MV-4-11 (cell line): ENCODE measurements around the gene TSSK2.

Experiments
- DNase-seq: peaks from one replicate; lab custom pipeline; 2025; lab: John Stamatoyannopoulos, UW

The TSSK2 gene

GRCh38 chr22:19172213-19173046 is 41.3 kb downstream of the TSSK2 start:
- no peak for DNase-seq

- no peak for DNase-seq
Measured at GRCh38 chr22:19173047-19174035, 42.2 kb downstream of the TSSK2 start.

GRCh38 chr22:19174106-19175025 is 43.3 kb downstream of the TSSK2 start:
- DNase-seq: peak; percentile 81

- DNase-seq: no peak
Measured at GRCh38 chr22:19175026-19175601, 44.0 kb downstream of the TSSK2 start.

- no peak for DNase-seq
Measured at GRCh38 chr22:19175602-19176174, 44.6 kb downstream of the TSSK2 start.

- DNase-seq: no peak
Measured at GRCh38 chr22:19176175-19176643, 45.1 kb downstream of the TSSK2 start.

GRCh38 chr22:19176732-19177131 is 45.6 kb downstream of the TSSK2 start:
- no peak for DNase-seq

- no peak for DNase-seq
Measured at GRCh38 chr22:19177164-19178064, 46.3 kb downstream of the TSSK2 start.

GRCh38 chr22:19178065-19178656 is 47.1 kb downstream of the TSSK2 start:
- no peak for DNase-seq

- peak; percentile 71 for DNase-seq
Measured at GRCh38 chr22:19178657-19179496, 47.8 kb downstream of the TSSK2 start, which contains the start of gene SLC25A1. Gene SLC25A1, minus strand, starts transcription at chr22:19178736. Its CDS starts 63 bp downstream, at chr22:19178673.

GRCh38 chr22:19179497-19180048 is 48.5 kb downstream of the TSSK2 start:
- peak; percentile 62 for DNase-seq

- no peak for DNase-seq
Measured at GRCh38 chr22:19180234-19180633, 49.1 kb downstream of the TSSK2 start.

GRCh38 chr22:19180740-19181410 is 49.8 kb downstream of the TSSK2 start:
- DNase-seq: no peak

- DNase-seq: peak; percentile 48
Measured at GRCh38 chr22:19181786-19182471, 50.8 kb downstream of the TSSK2 start.
